Measurements from ENCODE around the gene PTPRE.

DNA sequence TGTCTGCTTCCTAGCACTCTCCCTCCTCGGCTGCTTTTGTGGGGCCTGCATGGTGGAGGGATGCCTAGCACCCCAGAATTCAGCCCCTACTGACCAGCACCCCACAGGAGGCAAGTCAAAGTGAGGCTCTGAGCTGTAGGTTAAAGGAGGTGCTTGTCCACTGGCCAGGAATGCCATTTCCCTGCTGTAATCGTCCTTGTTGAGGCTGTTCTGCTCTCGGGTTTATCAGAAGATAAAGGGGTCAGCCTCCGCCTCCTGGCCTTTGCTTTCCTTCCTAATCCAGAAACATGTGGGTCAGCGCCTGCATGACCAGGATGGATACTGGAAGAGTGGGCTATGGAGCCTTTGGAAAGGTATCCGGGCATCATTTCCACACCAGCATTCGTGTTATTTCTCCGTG is 120.4 kb downstream of the PTPRE start:
- TF ChIP-seq POLR2A (IDR thresholded peaks at IDR 0.05; ENCODE audit: low read length), result no peak
- no peak for TF ChIP-seq GATA1 (IDR thresholded peaks at IDR 0.05; ENCODE audit: low read depth, low read length)

Data from erythroblast (primary cell).